HEK293 (cell line): ENCODE measurements around the gene CCR9.
A peak's percentile ranks its signal among the peaks of the same experiment; 100 is the strongest.

ENCODE experiments used
- CTCF ChIA-PET: fragments of 350-600 bp; formaldehyde crosslinking; extraction: SDS; loops from one replicate; lab custom pipeline; 2021; ENCODE audit warnings: antibody characterized with exemption; lab: Yijun Ruan, JAX
- POLR2A ChIA-PET: fragments of 300-600 bp; formaldehyde crosslinking; extraction: SDS; loops from one replicate; lab custom pipeline; 2020; ENCODE audit warnings: antibody characterized with exemption, inconsistent platforms; lab: Yijun Ruan, JAX
- H3K27ac ChIP-seq: fragments of 200-500 bp; sonication (Bioruptor generic); 2 replicates; pipeline ENCODE4 v1.5.1; 2014; ENCODE audit warnings: low read depth, low read length, control low read depth, inconsistent platforms; ENCODE audit errors: extremely low read depth
- H3K36me3 ChIP-seq, 2 experiments: fragments of 200-500 bp in 1 of 2; sonication (Bioruptor generic) in 1 of 2; 1 replicate in 1 of 2; 2 replicates in 1 of 2; pipeline ENCODE4 v1.5.1; 2014 to 2017; ENCODE audit warnings: inconsistent platforms in 2 of 2, low read length in 2 of 2; ENCODE audit not compliant: control insufficient read depth in 2 of 2, insufficient read depth in 1 of 2
- H3K4me1 ChIP-seq: fragments of 200-500 bp; sonication (Bioruptor generic); 2 replicates; pipeline ENCODE4 v1.5.1; 2014; ENCODE audit warnings: mild to moderate bottlenecking, low read length, inconsistent platforms; ENCODE audit not compliant: control insufficient read depth, insufficient read depth
- H3K4me3 ChIP-seq: 2 replicates; pipeline ENCODE4 v1.5.1; 2011; ENCODE audit warnings: low read depth, mild to moderate bottlenecking, control low read depth, low read length, moderate library complexity
- H3K9me3 ChIP-seq: fragments of 200-500 bp; sonication (Bioruptor generic); 2 replicates; pipeline ENCODE4 v1.5.1; 2014; ENCODE audit warnings: low read depth, low read length, inconsistent platforms; ENCODE audit not compliant: control insufficient read depth, insufficient read depth
- GLI4 ChIP-seq: fragments of 450-650 bp; formaldehyde crosslinking; IDR thresholded peaks from 2 replicates; pipeline ENCODE4 v1.5.1; 2016; ENCODE audit warnings: missing biosample characterization, missing genetic modification characterization
- KLF10 ChIP-seq: fragments of 450-650 bp; IDR thresholded peaks from 2 replicates; pipeline ENCODE4 v1.5.1; 2018; ENCODE audit warnings: missing biosample characterization, mild to moderate bottlenecking, missing genetic modification characterization
- MZF1 ChIP-seq: fragments of 450-650 bp; formaldehyde crosslinking; IDR thresholded peaks from 2 replicates; pipeline ENCODE4 v1.5.1; 2017; ENCODE audit warnings: missing biosample characterization, missing genetic modification characterization, borderline replicate concordance
- OVOL3 ChIP-seq: fragments of 450-650 bp; formaldehyde crosslinking; IDR thresholded peaks from 2 replicates; pipeline ENCODE4 v1.5.1; 2016; ENCODE audit warnings: missing biosample characterization, missing genetic modification characterization
- YY1 ChIP-seq: fragments of 450-650 bp; formaldehyde crosslinking; IDR thresholded peaks from 2 replicates; pipeline ENCODE4 v1.5.1; 2018; ENCODE audit warnings: missing biosample characterization, missing genetic modification characterization
- ZBTB21 ChIP-seq: fragments of 450-650 bp; formaldehyde crosslinking; IDR thresholded peaks from 2 replicates; pipeline ENCODE4 v1.5.1; 2017; ENCODE audit warnings: missing biosample characterization, missing genetic modification characterization
- ZFP37 ChIP-seq: fragments of 450-650 bp; formaldehyde crosslinking; IDR thresholded peaks from 2 replicates; pipeline ENCODE4 v1.5.1; 2016; ENCODE audit warnings: missing biosample characterization, missing genetic modification characterization
- ZNF121 ChIP-seq: fragments of 450-650 bp; formaldehyde crosslinking; IDR thresholded peaks from 2 replicates; pipeline ENCODE4 v1.5.1; 2016; ENCODE audit warnings: missing biosample characterization, missing genetic modification characterization
- ZNF274 ChIP-seq, 2 experiments: fragments of 200-500 bp in 1 of 2; fragments of 450-650 bp in 1 of 2; sonication (Bioruptor generic) in 1 of 2; formaldehyde crosslinking in 1 of 2; IDR thresholded peaks; 2 replicates each; pipeline versions ENCODE4 v1.5.1 to v1.6.1; 2014 to 2016; ENCODE audit warnings: borderline replicate concordance in 1 of 2, inconsistent platforms in 1 of 2, low read length in 1 of 2, missing biosample characterization in 1 of 2, missing genetic modification characterization in 1 of 2
- ZNF292 ChIP-seq: fragments of 450-650 bp; formaldehyde crosslinking; IDR thresholded peaks from 2 replicates; pipeline ENCODE4 v1.5.1; 2016; ENCODE audit warnings: low read depth, missing biosample characterization, missing genetic modification characterization, borderline replicate concordance
- ZNF350 ChIP-seq: fragments of 450-650 bp; formaldehyde crosslinking; IDR thresholded peaks from 2 replicates; pipeline ENCODE4 v1.5.0; 2017; ENCODE audit warnings: missing biosample characterization, mild to moderate bottlenecking, missing genetic modification characterization
- ZNF391 ChIP-seq: fragments of 450-650 bp; formaldehyde crosslinking; IDR thresholded peaks from 2 replicates; pipeline ENCODE4 v1.5.1; 2016; ENCODE audit warnings: low read depth, missing biosample characterization, missing genetic modification characterization, borderline replicate concordance
- ZNF404 ChIP-seq: fragments of 450-650 bp; formaldehyde crosslinking; IDR thresholded peaks from 2 replicates; pipeline ENCODE4 v1.5.1; 2017; ENCODE audit warnings: missing biosample characterization, missing genetic modification characterization
- ZNF423 ChIP-seq: fragments of 450-650 bp; formaldehyde crosslinking; IDR thresholded peaks from 2 replicates; pipeline ENCODE4 v1.5.1; 2016; ENCODE audit warnings: missing biosample characterization, missing genetic modification characterization
- ZNF473 ChIP-seq: fragments of 450-650 bp; formaldehyde crosslinking; IDR thresholded peaks from 2 replicates; pipeline ENCODE4 v1.5.1; 2017; ENCODE audit warnings: missing biosample characterization, missing genetic modification characterization
- ZNF629 ChIP-seq: fragments of 450-650 bp; formaldehyde crosslinking; IDR thresholded peaks from 2 replicates; pipeline ENCODE4 v1.5.1; 2017; ENCODE audit warnings: missing biosample characterization, missing genetic modification characterization
- ZNF677 ChIP-seq: fragments of 450-650 bp; IDR thresholded peaks from 2 replicates; pipeline ENCODE4 v1.5.0; 2018; ENCODE audit warnings: missing biosample characterization, mild to moderate bottlenecking, missing genetic modification characterization, moderate library complexity
- TF ChIP-seq, protein P1 (sequence below): fragments of 450-650 bp; formaldehyde crosslinking; IDR thresholded peaks from 2 replicates; pipeline ENCODE4 v1.5.1; 2016; ENCODE audit warnings: missing biosample characterization, missing genetic modification characterization, low read depth
- TF ChIP-seq, protein P2 (sequence below): fragments of 450-650 bp; formaldehyde crosslinking; IDR thresholded peaks from 2 replicates; pipeline ENCODE4 v1.5.1; 2017; ENCODE audit warnings: missing biosample characterization, missing genetic modification characterization
- TF ChIP-seq, protein P3 (sequence below): fragments of 450-650 bp; formaldehyde crosslinking; IDR thresholded peaks from 2 replicates; pipeline ENCODE4 v1.5.1; 2016; ENCODE audit warnings: missing biosample characterization, missing genetic modification characterization
- TF ChIP-seq, protein P4 (sequence below): fragments of 450-650 bp; formaldehyde crosslinking; IDR thresholded peaks from 2 replicates; pipeline ENCODE4 v1.5.1; 2016; ENCODE audit warnings: missing biosample characterization, missing genetic modification characterization, low read depth

The CCR9 gene

DNA sequence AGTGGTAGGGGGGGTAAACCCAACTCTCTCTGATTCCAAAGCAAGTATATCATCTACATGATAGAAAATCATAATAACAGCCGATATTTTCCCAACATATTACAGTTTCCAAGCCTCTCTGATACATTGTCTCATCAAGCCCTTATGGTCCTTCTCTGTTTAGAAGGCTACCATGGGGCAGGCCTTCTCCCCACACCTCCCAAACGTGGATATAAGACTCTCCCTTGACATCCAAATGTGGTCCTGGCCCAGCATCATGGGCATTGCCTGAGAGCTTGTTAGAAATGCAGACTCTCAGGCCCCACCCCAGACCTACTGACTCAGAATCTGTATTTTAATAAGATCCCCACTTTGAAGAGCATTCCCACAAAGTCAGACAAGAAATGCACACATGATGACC, 17.7 kb upstream of the CCR9 start (continued):
- TF ChIP-seq KLF10 (tag by site-specific recombination) (no peak), MZF1 (tag by site-specific recombination) (no peak), ZNF121 (no peak), ZNF473 (tag by site-specific recombination) (no peak)

DNA sequence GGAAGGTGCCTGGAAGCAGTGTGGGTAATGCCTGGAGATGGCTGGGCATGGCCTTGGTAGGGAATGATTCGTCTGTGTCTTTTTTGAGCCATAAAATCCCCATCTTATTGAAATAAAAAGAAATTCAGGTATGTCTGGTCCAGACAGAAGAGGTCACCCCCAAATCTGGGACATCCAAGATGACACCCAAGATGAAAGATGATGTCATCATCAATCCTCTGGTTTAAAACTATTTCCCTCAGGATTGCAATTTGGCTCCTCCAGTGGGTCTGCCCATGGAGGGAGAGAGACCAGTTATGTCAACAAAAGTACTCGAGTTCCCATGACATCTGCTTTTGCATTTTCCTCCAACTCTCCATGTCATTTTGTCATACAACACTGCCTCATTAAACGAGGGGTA, 16.7 kb upstream of the CCR9 start:
- H3K4me3 ChIP-seq = no peak overlapping the region
- H3K36me3 ChIP-seq = no peaks in the 10 kb centered on the region
- no peak overlapping the region for H3K27ac ChIP-seq
- CTCF ChIA-PET = no interaction called here
- POLR2A ChIA-PET = no interaction called here
- H3K9me3 ChIP-seq = no peaks in the 10 kb centered on the region
- TF ChIP-seq OVOL3 (tag by site-specific recombination) = no peak
- TF ChIP-seq, protein P1, sequence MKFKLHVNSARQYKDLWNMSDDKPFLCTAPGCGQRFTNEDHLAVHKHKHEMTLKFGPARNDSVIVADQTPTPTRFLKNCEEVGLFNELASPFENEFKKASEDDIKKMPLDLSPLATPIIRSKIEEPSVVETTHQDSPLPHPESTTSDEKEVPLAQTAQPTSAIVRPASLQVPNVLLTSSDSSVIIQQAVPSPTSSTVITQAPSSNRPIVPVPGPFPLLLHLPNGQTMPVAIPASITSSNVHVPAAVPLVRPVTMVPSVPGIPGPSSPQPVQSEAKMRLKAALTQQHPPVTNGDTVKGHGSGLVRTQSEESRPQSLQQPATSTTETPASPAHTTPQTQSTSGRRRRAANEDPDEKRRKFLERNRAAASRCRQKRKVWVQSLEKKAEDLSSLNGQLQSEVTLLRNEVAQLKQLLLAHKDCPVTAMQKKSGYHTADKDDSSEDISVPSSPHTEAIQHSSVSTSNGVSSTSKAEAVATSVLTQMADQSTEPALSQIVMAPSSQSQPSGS (tag by site-specific recombination) = peak; percentile 30; the same call in 1 of the 2 replicates
- TF ChIP-seq, all 188 proteins: peak for 1
- H3K4me1 ChIP-seq = no peaks in the 10 kb centered on the region

DNA sequence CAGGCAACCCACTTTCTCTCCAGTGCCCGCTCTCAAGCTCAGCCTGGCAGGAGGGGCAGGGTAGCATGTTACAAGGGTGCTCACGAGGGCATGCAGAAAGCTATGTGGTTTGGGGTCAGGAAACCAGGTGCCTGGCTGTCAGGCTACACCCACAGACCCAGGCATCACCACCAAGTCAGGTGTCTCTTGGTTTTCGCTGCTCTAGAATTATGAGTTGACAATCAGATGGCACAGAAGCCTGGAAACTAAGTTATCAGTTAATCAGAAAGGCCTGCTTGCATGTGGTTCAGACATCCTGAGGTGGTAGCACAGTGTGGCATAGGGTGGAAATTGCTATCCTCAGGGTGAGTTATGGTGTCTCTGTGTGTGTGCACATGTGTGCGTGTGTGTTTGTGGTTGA, 16.2 kb upstream of the CCR9 start:
- POLR2A ChIA-PET = no interaction called here
- Histone ChIP-seq H3K4me3 (no peak overlapping the region), H3K27ac (no peak overlapping the region), H3K9me3 (no peaks in the 10 kb centered on the region), H3K4me1 (no peaks in the 10 kb centered on the region), H3K36me3 (no peaks in the 10 kb centered on the region)
- no peak for TF ChIP-seq ZFP37
- TF ChIP-seq, protein P2, sequence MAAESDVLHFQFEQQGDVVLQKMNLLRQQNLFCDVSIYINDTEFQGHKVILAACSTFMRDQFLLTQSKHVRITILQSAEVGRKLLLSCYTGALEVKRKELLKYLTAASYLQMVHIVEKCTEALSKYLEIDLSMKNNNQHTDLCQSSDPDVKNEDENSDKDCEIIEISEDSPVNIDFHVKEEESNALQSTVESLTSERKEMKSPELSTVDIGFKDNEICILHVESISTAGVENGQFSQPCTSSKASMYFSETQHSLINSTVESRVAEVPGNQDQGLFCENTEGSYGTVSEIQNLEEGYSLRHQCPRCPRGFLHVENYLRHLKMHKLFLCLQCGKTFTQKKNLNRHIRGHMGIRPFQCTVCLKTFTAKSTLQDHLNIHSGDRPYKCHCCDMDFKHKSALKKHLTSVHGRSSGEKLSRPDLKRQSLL (tag by site-specific recombination) = no peak
- no peak for TF ChIP-seq ZNF423 (tag by site-specific recombination)
- TF ChIP-seq ZNF292 (tag by site-specific recombination) = no peak
- TF ChIP-seq GLI4 = no peak
- TF ChIP-seq ZNF629 (tag by site-specific recombination) = no peak
- CTCF ChIA-PET = no interaction called here

DNA sequence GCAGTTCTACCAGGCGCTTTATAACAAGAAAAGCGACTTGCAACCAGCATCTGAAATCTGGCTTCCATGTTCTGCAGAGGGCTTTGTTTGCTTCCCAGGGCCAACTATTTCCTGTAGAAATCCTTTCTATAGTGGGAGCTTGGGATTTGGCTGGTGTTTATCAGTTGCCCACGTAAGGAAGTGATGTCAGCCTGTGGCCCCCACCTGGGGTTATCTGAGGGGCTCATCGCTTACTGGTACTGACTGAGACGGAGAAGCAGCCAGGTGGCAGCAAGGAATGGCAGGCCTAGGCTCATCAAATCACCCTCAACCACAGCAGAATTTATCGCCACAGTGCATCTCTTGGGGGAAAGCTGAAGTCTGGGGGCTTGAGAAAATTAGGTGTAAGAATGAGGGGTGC, 14.6 kb upstream of the CCR9 start:
- CTCF ChIA-PET = no interaction called here
- no peaks in the 10 kb centered on the region for H3K36me3 ChIP-seq
- no peak overlapping the region for H3K27ac ChIP-seq
- no peak overlapping the region for H3K4me3 ChIP-seq
- H3K4me1 ChIP-seq = no peaks in the 10 kb centered on the region
- no peaks in the 10 kb centered on the region for H3K9me3 ChIP-seq
- TF ChIP-seq ZNF391 (tag by site-specific recombination) = no peak
- TF ChIP-seq ZNF677 (tag by site-specific recombination) = no peak
- no peak for TF ChIP-seq ZNF274 (IDR thresholded peaks at IDR 0.05; ENCODE audit: low read length)
- no peak for TF ChIP-seq ZNF274 (tag by site-specific recombination; IDR thresholded peaks at IDR 0.05; ENCODE audit: borderline replicate concordance)
- no peak for TF ChIP-seq ZNF350 (tag by site-specific recombination)
- TF ChIP-seq YY1 (tag by site-specific recombination) = no peak
- TF ChIP-seq, protein P3, sequence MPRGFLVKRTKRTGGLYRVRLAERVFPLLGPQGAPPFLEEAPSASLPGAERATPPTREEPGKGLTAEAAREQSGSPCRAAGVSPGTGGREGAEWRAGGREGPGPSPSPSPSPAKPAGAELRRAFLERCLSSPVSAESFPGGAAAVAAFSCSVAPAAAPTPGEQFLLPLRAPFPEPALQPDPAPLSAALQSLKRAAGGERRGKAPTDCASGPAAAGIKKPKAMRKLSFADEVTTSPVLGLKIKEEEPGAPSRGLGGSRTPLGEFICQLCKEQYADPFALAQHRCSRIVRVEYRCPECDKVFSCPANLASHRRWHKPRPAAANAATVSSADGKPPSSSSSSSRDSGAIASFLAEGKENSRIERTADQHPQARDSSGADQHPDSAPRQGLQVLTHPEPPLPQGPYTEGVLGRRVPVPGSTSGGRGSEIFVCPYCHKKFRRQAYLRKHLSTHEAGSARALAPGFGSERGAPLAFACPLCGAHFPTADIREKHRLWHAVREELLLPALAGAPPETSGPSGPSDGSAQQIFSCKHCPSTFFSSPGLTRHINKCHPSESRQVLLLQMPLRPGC (tag by site-specific recombination) = no peak
- no peak for TF ChIP-seq ZBTB21 (tag by site-specific recombination)
- no peak for TF ChIP-seq ZNF404 (tag by site-specific recombination)
- TF ChIP-seq, protein P4, sequence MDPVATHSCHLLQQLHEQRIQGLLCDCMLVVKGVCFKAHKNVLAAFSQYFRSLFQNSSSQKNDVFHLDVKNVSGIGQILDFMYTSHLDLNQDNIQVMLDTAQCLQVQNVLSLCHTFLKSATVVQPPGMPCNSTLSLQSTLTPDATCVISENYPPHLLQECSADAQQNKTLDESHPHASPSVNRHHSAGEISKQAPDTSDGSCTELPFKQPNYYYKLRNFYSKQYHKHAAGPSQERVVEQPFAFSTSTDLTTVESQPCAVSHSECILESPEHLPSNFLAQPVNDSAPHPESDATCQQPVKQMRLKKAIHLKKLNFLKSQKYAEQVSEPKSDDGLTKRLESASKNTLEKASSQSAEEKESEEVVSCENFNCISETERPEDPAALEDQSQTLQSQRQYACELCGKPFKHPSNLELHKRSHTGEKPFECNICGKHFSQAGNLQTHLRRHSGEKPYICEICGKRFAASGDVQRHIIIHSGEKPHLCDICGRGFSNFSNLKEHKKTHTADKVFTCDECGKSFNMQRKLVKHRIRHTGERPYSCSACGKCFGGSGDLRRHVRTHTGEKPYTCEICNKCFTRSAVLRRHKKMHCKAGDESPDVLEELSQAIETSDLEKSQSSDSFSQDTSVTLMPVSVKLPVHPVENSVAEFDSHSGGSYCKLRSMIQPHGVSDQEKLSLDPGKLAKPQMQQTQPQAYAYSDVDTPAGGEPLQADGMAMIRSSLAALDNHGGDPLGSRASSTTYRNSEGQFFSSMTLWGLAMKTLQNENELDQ (tag by site-specific recombination) = no peak
- TF ChIP-seq, all 188 proteins: peak for 0
- POLR2A ChIA-PET = no interaction called here
